ENCODE results near the gene TMEM74B. TPM values are rescaled to one million over a fixed set of nuclear protein-coding genes. Genes with fewer than 3 reads are reported as not detected.

TMEM74B gene
- total RNA-seq, 2 experiments from 2014 or later = not detected

DNA sequence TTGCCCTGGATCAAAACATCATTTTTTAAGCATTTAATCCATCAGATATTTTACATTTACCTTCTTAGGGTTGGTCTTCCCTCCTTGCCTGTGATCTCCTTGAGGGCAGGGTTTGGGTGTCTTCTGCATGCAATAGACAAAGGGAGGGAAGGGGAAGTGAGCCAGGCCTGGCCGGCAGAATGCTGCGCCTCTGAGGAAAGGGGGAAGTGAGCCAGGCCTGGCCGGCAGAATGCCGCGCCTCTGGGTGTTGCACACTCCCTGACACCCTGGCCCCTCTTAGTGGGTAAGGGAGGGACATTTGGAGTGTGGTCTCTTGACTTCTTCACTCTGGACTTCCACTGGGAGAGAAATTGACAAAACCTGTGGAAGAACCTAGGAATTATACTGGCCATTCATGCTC lies 53.9 kb downstream of the TMEM74B start:
- BruUV-seq (replicated peaks) = no TSS peak
- no peak overlapping the region for H3K27ac ChIP-seq (ENCODE audit: low read depth, low read length, poor library complexity, severe bottlenecking)
- ChIA-PET POLR2A (no interaction called here), CTCF (ENCODE audit: unreplicated experiment) (no interaction called here)
- H3K79me2 ChIP-seq (ENCODE audit: insufficient read depth, low read depth, low read length) = peaks cover 20% of the 10 kb centered on the region
- no peak for DNase-seq (ENCODE audit: low spot score)
- H3K4me2 ChIP-seq (ENCODE audit: low read length) = no peak overlapping the region
- no peaks in the 10 kb centered on the region for H3K9me2 ChIP-seq (ENCODE audit: insufficient read depth, low read length)
- no peak overlapping the region for H3K4me3 ChIP-seq (ENCODE audit: low read depth, low read length, poor library complexity, severe bottlenecking)
- H3K4me1 ChIP-seq (ENCODE audit: insufficient read depth, low read length, poor library complexity, severe bottlenecking) = no peaks in the 10 kb centered on the region
- TF ChIP-seq, protein P1, sequence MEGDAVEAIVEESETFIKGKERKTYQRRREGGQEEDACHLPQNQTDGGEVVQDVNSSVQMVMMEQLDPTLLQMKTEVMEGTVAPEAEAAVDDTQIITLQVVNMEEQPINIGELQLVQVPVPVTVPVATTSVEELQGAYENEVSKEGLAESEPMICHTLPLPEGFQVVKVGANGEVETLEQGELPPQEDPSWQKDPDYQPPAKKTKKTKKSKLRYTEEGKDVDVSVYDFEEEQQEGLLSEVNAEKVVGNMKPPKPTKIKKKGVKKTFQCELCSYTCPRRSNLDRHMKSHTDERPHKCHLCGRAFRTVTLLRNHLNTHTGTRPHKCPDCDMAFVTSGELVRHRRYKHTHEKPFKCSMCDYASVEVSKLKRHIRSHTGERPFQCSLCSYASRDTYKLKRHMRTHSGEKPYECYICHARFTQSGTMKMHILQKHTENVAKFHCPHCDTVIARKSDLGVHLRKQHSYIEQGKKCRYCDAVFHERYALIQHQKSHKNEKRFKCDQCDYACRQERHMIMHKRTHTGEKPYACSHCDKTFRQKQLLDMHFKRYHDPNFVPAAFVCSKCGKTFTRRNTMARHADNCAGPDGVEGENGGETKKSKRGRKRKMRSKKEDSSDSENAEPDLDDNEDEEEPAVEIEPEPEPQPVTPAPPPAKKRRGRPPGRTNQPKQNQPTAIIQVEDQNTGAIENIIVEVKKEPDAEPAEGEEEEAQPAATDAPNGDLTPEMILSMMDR (conservative IDR thresholded peaks at IDR 0.05; ENCODE audit: low read length) = no peak
- TF ChIP-seq EZH2phosphoT487 (IDR thresholded peaks at IDR 0.05; ENCODE audit: borderline replicate concordance, low read depth, low read length) = no peak
- intact Hi-C loops (cut with micrococcal nuclease; ENCODE audit: unreplicated experiment) = no loop called here
- no peak overlapping the region for H2AFZ ChIP-seq (ENCODE audit: low read length)
- H3K36me3 ChIP-seq (ENCODE audit: insufficient read depth, low read length) = peaks cover 97% of the 10 kb centered on the region
- H3K9me3 ChIP-seq (ENCODE audit: low read length) = no peaks in the 10 kb centered on the region
- H4K20me1 ChIP-seq (ENCODE audit: insufficient read depth, low read length) = no peaks in the 10 kb centered on the region

Other genes starting within 250 kb of the TMEM74B start
- gene RSPO4, start 182.7 kb downstream of the TMEM74B start, total RNA-seq (2014; rRNA removed; shearing (Covaris generic)) = not detected in 2 replicates
- not detected in 2 replicates for gene RSPO4, start 182.7 kb downstream of the TMEM74B start, total RNA-seq (2022)
- gene PSMF1, start 66.4 kb downstream of the TMEM74B start, total RNA-seq (2014; rRNA removed; shearing (Covaris generic)) = 31.7 and 34.7 TPM in 2 replicates
- 118 and 132 TPM in 2 replicates for gene PSMF1, start 66.4 kb downstream of the TMEM74B start, total RNA-seq (2022)
- not detected in 2 replicates for gene C20orf202, start 18.5 kb upstream of the TMEM74B start, total RNA-seq (2014; rRNA removed; shearing (Covaris generic))
- gene C20orf202, start 18.5 kb upstream of the TMEM74B start, total RNA-seq (2022) = not detected in 2 replicates
- not detected in 2 replicates for gene RAD21L1, start 41.1 kb upstream of the TMEM74B start, total RNA-seq (2014; rRNA removed; shearing (Covaris generic))
- not detected in 2 replicates for gene RAD21L1, start 41.1 kb upstream of the TMEM74B start, total RNA-seq (2022)
- 0.10 TPM in 1 of 2 replicates, not detected in the other for gene SNPH, start 81.3 kb upstream of the TMEM74B start, total RNA-seq (2014; rRNA removed; shearing (Covaris generic))
- not detected in 2 replicates for gene SNPH, start 81.3 kb upstream of the TMEM74B start, total RNA-seq (2022)
- 1.8 and 2.8 TPM in 2 replicates for gene SDCBP2, start 144.2 kb upstream of the TMEM74B start, total RNA-seq (2014; rRNA removed; shearing (Covaris generic))
- gene SDCBP2, start 144.2 kb upstream of the TMEM74B start, total RNA-seq (2022) = 2.5 and 2.6 TPM in 2 replicates
- gene FKBP1A, start 208.1 kb upstream of the TMEM74B start, total RNA-seq (2014; rRNA removed; shearing (Covaris generic)) = 83.2 and 99.0 TPM in 2 replicates
- gene FKBP1A, start 208.1 kb upstream of the TMEM74B start, total RNA-seq (2022) = 218 and 230 TPM in 2 replicates

Measured in OCI-LY7 (cell line).